HepG2 (cell line): ENCODE data around the gene TNNI3K. TPM values are rescaled to one million over a fixed set of nuclear protein-coding genes. Genes with fewer than 3 reads are reported as not detected.

Experiments
- ATAC-seq: fragments of 200-7000 bp; cut with Tn5 transposase; 3 replicates; pipeline ENCODE4 v1.9.1; 2020; ENCODE audit warnings: mild to moderate bottlenecking, moderate library complexity
- BruUV-seq: library from RNA; stranded (reverse); fragments of 400-500 nt; replicated peaks from 2 replicates; lab custom pipeline; 2021; lab: Mats Ljungman, UMichigan
- CTCF ChIA-PET: fragments of 300-600 bp; formaldehyde crosslinking; extraction: SDS; loops from one replicate; lab custom pipeline; 2021; ENCODE audit warnings: low total read pairs, inconsistent platforms, low intra/inter-chr PET ratio; lab: Yijun Ruan, JAX
- POLR2A ChIA-PET: fragments of 350-600 bp; sonication (Branson Sonifier 250); formaldehyde crosslinking; loops from one replicate; lab custom pipeline; 2020; ENCODE audit warnings: antibody characterized with exemption, inconsistent platforms; lab: Yijun Ruan, JAX
- DNase-seq: peaks from one replicate; pipeline ENCODE4 v3.0.0-alpha.2; 2015; ENCODE audit warnings: low spot score
- FAIRE-seq: peaks from 3 replicates; lab custom pipeline; 2011; peaks lifted over from hg19 to GRCh38; lab: Jason Lieb, UNC
- H2AFZ ChIP-seq: one replicate; pipeline ENCODE4 v1.6.1; 2011; ENCODE audit warnings: low read length, inconsistent platforms
- H3K27ac ChIP-seq: fragments of 300-600 bp; 3 replicates; pipeline ENCODE4 v1.8.0; 2011; ENCODE audit warnings: mixed run types, mild to moderate bottlenecking, mixed read lengths, low read length, inconsistent platforms; ENCODE audit not compliant: insufficient read depth; ENCODE audit errors: extremely low read length
- H3K27me3 ChIP-seq, 2 experiments: fragments of 200-600 bp in 1 of 2; 2 replicates in 1 of 2; 3 replicates in 1 of 2; pipeline versions ENCODE4 v1.6.0 to v1.8.0; 2011; ENCODE audit warnings: low read length in 2 of 2, mild to moderate bottlenecking in 2 of 2, moderate library complexity in 2 of 2, inconsistent platforms in 1 of 2; ENCODE audit not compliant: insufficient read depth in 2 of 2, control insufficient read depth in 1 of 2
- H3K36me3 ChIP-seq, 2 experiments: fragments of 200-600 bp in 1 of 2; replicated peaks in 1 of 2; 2 replicates in 1 of 2; 3 replicates in 1 of 2; pipeline versions ENCODE4 v1.5.1 to v1.8.0; 2011; ENCODE audit warnings: low read length in 2 of 2, inconsistent platforms in 1 of 2; ENCODE audit not compliant: insufficient read depth in 2 of 2, control insufficient read depth in 1 of 2
- H3K4me1 ChIP-seq: 2 replicates; pipeline ENCODE4 v1.5.1; 2012; ENCODE audit warnings: low read length, inconsistent platforms; ENCODE audit not compliant: insufficient read depth
- H3K4me2 ChIP-seq: 2 replicates; pipeline ENCODE4 v1.6.0; 2011; ENCODE audit warnings: low read depth, low read length, inconsistent platforms
- H3K4me3 ChIP-seq, 3 experiments: fragments of 200-600 bp in 1 of 3; sonication (generic), shearing (Covaris generic) in 1 of 3; replicated peaks in 1 of 3; 2 replicates each; pipeline ENCODE4 v1.5.1; 2011 to 2016; ENCODE audit warnings: low read length in 3 of 3, inconsistent platforms in 2 of 3, low read depth in 2 of 3, mild to moderate bottlenecking in 2 of 3, control low read depth in 1 of 3, mixed read lengths in 1 of 3; ENCODE audit not compliant: insufficient read depth in 1 of 3
- H3K79me2 ChIP-seq: one replicate; pipeline ENCODE4 v1.6.1; 2011; ENCODE audit warnings: low read length, inconsistent platforms; ENCODE audit not compliant: insufficient read depth
- H3K9ac ChIP-seq: 2 replicates; pipeline ENCODE4 v1.6.0; 2011; ENCODE audit warnings: mild to moderate bottlenecking, low read depth, low read length, inconsistent platforms; ENCODE audit not compliant: insufficient read depth
- H3K9me3 ChIP-seq: 2 replicates; pipeline ENCODE4 v1.5.1; 2012; ENCODE audit warnings: mild to moderate bottlenecking, low read length
- H4K20me1 ChIP-seq: 2 replicates; pipeline ENCODE4 v1.6.0; 2011; ENCODE audit warnings: inconsistent platforms, mild to moderate bottlenecking, low read length, moderate library complexity; ENCODE audit not compliant: insufficient read depth
- BHLHE40 ChIP-seq: IDR thresholded peaks from 2 replicates; pipeline ENCODE4 v1.6.1; 2011; ENCODE audit warnings: low read length, improper control_type of control experiment
- BRCA1 ChIP-seq: sonication (generic); formaldehyde crosslinking; IDR thresholded peaks from 2 replicates; pipeline ENCODE4 v1.4.0; 2020; ENCODE audit warnings: missing genetic modification reagents
- IRX3 ChIP-seq: sonication (generic); formaldehyde crosslinking; IDR thresholded peaks from 2 replicates; pipeline ENCODE4 v1.8.1; 2023; ENCODE audit warnings: mild to moderate bottlenecking, low read depth, missing genetic modification reagents, borderline replicate concordance
- JDP2 ChIP-seq: sonication (generic); formaldehyde crosslinking; IDR thresholded peaks from 2 replicates; pipeline ENCODE4 v1.8.1; 2022; ENCODE audit warnings: missing genetic modification reagents, borderline replicate concordance
- SKI ChIP-seq: fragments of 450-650 bp; IDR thresholded peaks from one replicate; pipeline ENCODE4 v1.6.1; 2018; ENCODE audit warnings: mild to moderate bottlenecking; ENCODE audit not compliant: partially characterized antibody
- SP140L ChIP-seq: sonication (generic); formaldehyde crosslinking; IDR thresholded peaks from 2 replicates; pipeline ENCODE4 v1.4.0; 2020; ENCODE audit warnings: missing genetic modification reagents, borderline replicate concordance
- ZFP1 ChIP-seq: IDR thresholded peaks from 2 replicates; pipeline ENCODE4 v1.6.1; 2016
- ZNF652 ChIP-seq: IDR thresholded peaks from 2 replicates; pipeline ENCODE4 v1.6.1; 2016; ENCODE audit warnings: low read depth, borderline replicate concordance
- ZNF746 ChIP-seq: sonication (generic); formaldehyde crosslinking; IDR thresholded peaks from 2 replicates; pipeline ENCODE4 v1.8.0; 2022; ENCODE audit warnings: mild to moderate bottlenecking, missing genetic modification reagents
- ZNF768 ChIP-seq: sonication (generic); formaldehyde crosslinking; IDR thresholded peaks from 2 replicates; pipeline ENCODE4 v1.4.0; 2020; ENCODE audit warnings: missing genetic modification reagents
- ZNF781 ChIP-seq: sonication (generic); formaldehyde crosslinking; IDR thresholded peaks from 2 replicates; pipeline ENCODE4 v1.5.1; 2020; ENCODE audit warnings: borderline replicate concordance, mild to moderate bottlenecking, missing genetic modification reagents; ENCODE audit errors: not compliant biosample characterization
- ZNF841 ChIP-seq: sonication (generic); formaldehyde crosslinking; IDR thresholded peaks from 2 replicates; pipeline ENCODE4 v1.8.1; 2023; ENCODE audit warnings: missing genetic modification reagents, borderline replicate concordance
- WGBS: methylation state at CpG from one replicate; pipeline ENCODE4 v1.1.6; 2017; ENCODE audit warnings: low lambda C conversion rate; 5-methylcytosine and 5-hydroxymethylcytosine counted together
- in situ Hi-C: cut with HindIII; loops from 2 replicates; pipeline ENCODE4 v1.10.0; 2017; ENCODE audit warnings: low pct_unique_long_range_greater_than_20kb; ENCODE audit not compliant: extremely low pct_ligation_motif_present
- intact Hi-C: fragments of 100-400 bp; cut with micrococcal nuclease; formaldehyde crosslinking; loops from one replicate; pipeline ENCODE4 v1.10.0; 2022; ENCODE audit not compliant: unreplicated experiment
- polyA plus RNA-seq, 8 experiments: library from polyadenylated mRNA; depleted of rRNA in 3 of 8; stranded (reverse) in 7 of 8; unstranded in 1 of 8; fragments of >200 nt; fragmentation: Illumina TruSeq in 4 of 8; extraction: Trizol in 4 of 8; gene quantifications; 2 replicates each; pipeline versions ENCODE4 v1.2.1 to v1.2.3, GENCODE V29; 2011 to 2016; ENCODE audit warnings: low read depth in 4 of 8, missing spikeins in 1 of 8, mixed read lengths in 1 of 8; ENCODE audit not compliant: insufficient read depth in 1 of 8
- total RNA-seq, 5 experiments: library from RNA; depleted of rRNA; stranded (reverse); fragments of >200 nt; fragmentation: Illumina TruSeq; extraction: Trizol; gene quantifications; 2 replicates each; pipeline ENCODE4 v1.2.3, GENCODE V29; 2016; ENCODE audit warnings: low read depth in 1 of 5
- TF ChIP-seq, protein P1 (sequence below): sonication (generic); formaldehyde crosslinking; IDR thresholded peaks from 2 replicates; pipeline ENCODE4 v1.8.0; 2022; ENCODE audit warnings: mild to moderate bottlenecking, missing genetic modification reagents, moderate library complexity
- TF ChIP-seq, protein P2 (sequence below): sonication (generic); formaldehyde crosslinking; IDR thresholded peaks from 2 replicates; pipeline ENCODE4 v1.4.0; 2020; ENCODE audit warnings: missing genetic modification reagents, borderline replicate concordance

The TNNI3K gene
- total and polyA plus RNA-seq, 2 of the 13 experiments (the other 11 are each of a cell fraction or from before 2014, with no cell fraction given) = 1.1 TPM; not detected in 1

DNA sequence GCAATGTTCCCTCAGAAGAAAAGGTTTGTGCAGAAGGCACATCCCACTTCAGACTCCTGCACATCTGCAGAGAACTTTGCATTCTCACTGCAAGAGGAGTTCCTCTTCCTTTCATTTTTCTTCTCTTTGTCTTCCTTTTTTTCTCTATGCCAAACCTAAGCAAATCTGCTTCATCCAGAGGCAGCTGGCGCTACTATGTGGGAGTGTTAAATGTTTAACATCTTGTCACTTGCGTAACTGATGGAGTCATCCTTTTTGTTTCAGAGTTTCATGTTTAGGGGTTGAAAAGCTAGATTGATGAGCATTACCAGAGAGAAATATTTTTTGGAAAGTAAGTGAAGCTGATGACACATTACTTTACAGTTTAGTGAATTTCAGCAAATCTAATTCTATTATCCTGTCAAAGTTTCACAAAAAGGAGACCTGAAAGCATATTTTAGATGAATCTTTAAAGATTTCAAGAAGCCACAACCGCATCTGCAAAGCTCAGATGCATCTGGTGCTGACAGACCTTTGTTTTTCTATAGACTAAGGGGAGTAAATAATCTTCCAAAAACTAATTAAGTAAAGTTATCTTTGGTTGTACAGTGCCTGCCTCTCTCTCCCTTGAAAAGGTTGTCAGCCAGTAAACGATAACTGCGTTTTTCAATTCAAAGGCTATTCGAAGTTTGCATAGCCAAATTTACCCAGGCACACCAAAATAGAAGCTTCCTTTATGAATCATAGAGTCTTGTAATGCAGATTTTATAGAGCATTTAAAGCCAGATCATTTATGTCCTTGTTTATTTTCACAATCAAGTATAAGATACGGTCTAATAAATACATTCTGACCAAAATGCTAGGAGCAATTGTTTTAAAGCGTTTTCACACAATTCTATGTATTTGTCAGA is 278.5 kb downstream of the TNNI3K start:
- FAIRE-seq = no peak
- H4K20me1 ChIP-seq = no peaks in the 10 kb centered on the region
- intact Hi-C loops = no loop called here
- WGBS = 7% methylated on average over 8 of the region's 8 CpGs
- DNase-seq = no peak
- H3K9me3 ChIP-seq = no peaks in the 10 kb centered on the region
- TF ChIP-seq ZNF841 (CRISPR knock-in tag) (no peak), ZNF768 (CRISPR knock-in tag) (no peak), SKI (no peak), BRCA1 (no peak), ZNF652 (no peak)
- TF ChIP-seq, protein P1, sequence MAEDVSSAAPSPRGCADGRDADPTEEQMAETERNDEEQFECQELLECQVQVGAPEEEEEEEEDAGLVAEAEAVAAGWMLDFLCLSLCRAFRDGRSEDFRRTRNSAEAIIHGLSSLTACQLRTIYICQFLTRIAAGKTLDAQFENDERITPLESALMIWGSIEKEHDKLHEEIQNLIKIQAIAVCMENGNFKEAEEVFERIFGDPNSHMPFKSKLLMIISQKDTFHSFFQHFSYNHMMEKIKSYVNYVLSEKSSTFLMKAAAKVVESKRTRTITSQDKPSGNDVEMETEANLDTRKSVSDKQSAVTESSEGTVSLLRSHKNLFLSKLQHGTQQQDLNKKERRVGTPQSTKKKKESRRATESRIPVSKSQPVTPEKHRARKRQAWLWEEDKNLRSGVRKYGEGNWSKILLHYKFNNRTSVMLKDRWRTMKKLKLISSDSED (CRISPR knock-in tag) = no peak
- TF ChIP-seq, all 625 proteins: peak for 0
- no peak overlapping the region for H3K4me2 ChIP-seq
- no peak overlapping the region for H3K27ac ChIP-seq
- CTCF ChIA-PET = no interaction called here
- no peak overlapping the region for H2AFZ ChIP-seq
- in situ Hi-C loops = no loop called here
- no peak overlapping the region for H3K4me3 ChIP-seq
- no peak overlapping the region for H3K9ac ChIP-seq
- no peaks in the 10 kb centered on the region for H3K4me1 ChIP-seq
- no TSS peak for BruUV-seq
- POLR2A ChIA-PET = no interaction called here
- H3K36me3 ChIP-seq = no peaks in the 10 kb centered on the region
- no peaks in the 10 kb centered on the region for H3K27me3 ChIP-seq
- no peaks in the 10 kb centered on the region for H3K79me2 ChIP-seq
- ATAC-seq = no peak

DNA sequence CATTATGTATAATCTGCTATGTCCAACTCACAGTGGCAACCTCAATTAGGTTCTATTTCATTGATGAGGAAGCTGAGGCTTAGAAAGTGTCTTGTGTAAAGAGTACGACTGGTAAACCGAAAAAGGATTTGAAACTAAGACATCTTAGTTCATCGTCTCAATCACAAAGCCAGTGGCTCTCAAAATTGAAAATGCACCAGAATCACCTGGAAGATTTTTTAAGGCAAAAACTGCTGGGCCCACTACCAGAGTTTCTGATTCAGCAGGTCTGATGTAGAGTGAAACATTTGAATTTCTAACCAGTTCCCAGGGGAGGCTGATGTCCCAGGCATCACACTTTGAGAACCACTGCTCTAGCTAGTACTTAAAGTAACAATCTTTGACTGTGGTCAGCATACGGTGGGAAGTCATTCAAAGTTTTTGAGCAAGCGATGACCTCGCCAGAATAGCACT is 282.4 kb downstream of the TNNI3K start:
- Histone ChIP-seq H3K4me3 (no peak overlapping the region), H3K79me2 (no peaks in the 10 kb centered on the region), H3K9me3 (no peaks in the 10 kb centered on the region), H3K4me1 (no peaks in the 10 kb centered on the region), H3K4me2 (no peak overlapping the region), H3K27me3 (no peaks in the 10 kb centered on the region), H3K36me3 (no peaks in the 10 kb centered on the region), H3K9ac (no peak overlapping the region), H4K20me1 (no peaks in the 10 kb centered on the region), H3K27ac (no peak overlapping the region), H2AFZ (no peak overlapping the region)
- intact Hi-C loops = no loop called here
- BruUV-seq = no TSS peak
- ChIA-PET POLR2A (no interaction called here), CTCF (no interaction called here)
- DNase-seq = no peak
- no peak for ATAC-seq
- TF ChIP-seq IRX3 (CRISPR knock-in tag) = no peak
- no peak for TF ChIP-seq ZFP1
- no peak for TF ChIP-seq BHLHE40
- TF ChIP-seq JDP2 (CRISPR knock-in tag) = no peak
- TF ChIP-seq, protein P2, sequence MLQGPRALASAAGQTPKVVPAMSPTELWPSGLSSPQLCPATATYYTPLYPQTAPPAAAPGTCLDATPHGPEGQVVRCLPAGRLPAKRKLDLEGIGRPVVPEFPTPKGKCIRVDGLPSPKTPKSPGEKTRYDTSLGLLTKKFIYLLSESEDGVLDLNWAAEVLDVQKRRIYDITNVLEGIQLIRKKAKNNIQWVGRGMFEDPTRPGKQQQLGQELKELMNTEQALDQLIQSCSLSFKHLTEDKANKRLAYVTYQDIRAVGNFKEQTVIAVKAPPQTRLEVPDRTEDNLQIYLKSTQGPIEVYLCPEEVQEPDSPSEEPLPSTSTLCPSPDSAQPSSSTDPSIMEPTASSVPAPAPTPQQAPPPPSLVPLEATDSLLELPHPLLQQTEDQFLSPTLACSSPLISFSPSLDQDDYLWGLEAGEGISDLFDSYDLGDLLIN = no peak
- no peak for TF ChIP-seq SP140L (CRISPR knock-in tag)
- no peak for TF ChIP-seq ZNF746
- no peak for TF ChIP-seq ZNF781 (CRISPR knock-in tag)
- in situ Hi-C loops = no loop called here
- no peak for FAIRE-seq
- WGBS = 7% methylated on average over 6 of the region's 6 CpGs
